Activated T-cell treated with anti-CD3 and anti-CD28 coated beads for 24 hours (primary cell): ENCODE data around the gene GGACT.

Experiments used
- DNase-seq: peaks from one replicate; pipeline ENCODE4 v3.0.0-alpha.2; 2020; ENCODE audit warnings: low read depth

GGACT gene

DNA sequence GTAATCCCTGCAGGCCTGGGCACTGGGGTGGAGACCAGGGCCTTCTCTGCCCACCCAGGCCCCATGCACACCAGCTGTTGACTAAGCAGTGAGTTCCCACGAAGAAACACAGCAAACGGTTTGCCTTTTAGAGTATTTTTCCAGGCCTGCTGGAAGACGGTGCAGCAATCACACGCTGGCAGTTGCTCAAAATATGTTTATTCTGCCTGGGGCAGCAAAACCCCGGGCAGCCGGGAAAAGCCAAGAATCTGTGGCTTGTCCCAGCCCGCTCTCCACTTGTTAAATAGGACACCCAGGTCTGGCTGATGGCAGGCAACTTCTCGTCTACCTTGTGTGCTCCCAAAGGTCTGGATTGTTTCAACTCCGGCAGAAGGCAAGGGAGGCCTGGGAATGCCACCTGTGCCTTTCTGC lies 40.8 kb downstream of the GGACT start:
- no peak for DNase-seq

GRCh38 chr13:100546713-100547405 lies 41.7 kb downstream of the GGACT start:
- no peak for DNase-seq

- no peak for DNase-seq
These were observed 42.9 kb downstream of the GGACT start for GRCh38 chr13:100545684-100546061.

- no peak for DNase-seq
These were observed 43.5 kb downstream of the GGACT start for GRCh38 chr13:100544866-100545683.

GRCh38 chr13:100543872-100544602 lies 44.6 kb downstream of the GGACT start:
- DNase-seq = no peak

DNA sequence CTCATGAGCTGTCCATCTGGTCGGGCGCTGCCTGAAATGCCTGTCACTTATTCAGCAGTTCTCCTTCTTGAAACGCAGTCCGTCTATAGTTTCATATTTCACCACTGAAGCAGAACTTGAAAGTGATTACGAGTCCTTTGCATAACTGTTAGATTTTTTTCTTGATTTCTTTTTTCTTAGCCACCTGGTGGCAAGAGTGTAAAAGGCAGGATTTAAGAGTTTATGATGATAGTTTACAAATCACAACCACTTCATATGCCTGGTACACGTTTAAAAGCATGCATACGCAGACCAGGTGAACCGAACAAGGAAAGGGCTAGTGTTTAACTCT lies 45.8 kb downstream of the GGACT start:
- no peak for DNase-seq

- no peak for DNase-seq
These were observed 46.4 kb downstream of the GGACT start for GRCh38 chr13:100541897-100542825.

- no peak for DNase-seq
These were observed 48.0 kb downstream of the GGACT start for GRCh38 chr13:100540621-100541020.

DNA sequence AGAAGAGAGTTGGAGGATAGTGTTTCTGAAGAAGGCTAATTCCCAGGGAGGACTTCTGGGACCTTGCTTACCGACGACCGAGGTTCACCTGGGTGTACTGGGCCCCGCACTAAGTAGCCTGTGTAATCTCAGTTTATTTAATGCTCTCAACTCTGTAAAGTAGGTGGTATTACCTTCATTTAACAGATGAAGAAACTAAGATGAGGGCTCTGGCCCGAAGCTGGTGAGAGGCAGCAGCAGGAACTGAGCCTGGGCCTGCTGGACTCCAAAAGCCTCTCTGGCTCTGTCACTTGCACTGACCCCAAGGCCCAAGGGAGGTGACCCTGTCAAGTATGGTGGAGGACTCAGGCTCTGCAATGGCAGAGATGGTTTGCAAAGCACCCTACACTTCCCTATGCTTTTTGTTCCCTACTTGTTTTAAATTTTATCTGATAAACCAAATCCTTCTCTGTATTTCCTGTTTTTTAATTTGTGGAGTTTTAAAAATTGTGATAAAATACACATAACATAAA lies 50.6 kb downstream of the GGACT start:
- no peak for DNase-seq

DNA sequence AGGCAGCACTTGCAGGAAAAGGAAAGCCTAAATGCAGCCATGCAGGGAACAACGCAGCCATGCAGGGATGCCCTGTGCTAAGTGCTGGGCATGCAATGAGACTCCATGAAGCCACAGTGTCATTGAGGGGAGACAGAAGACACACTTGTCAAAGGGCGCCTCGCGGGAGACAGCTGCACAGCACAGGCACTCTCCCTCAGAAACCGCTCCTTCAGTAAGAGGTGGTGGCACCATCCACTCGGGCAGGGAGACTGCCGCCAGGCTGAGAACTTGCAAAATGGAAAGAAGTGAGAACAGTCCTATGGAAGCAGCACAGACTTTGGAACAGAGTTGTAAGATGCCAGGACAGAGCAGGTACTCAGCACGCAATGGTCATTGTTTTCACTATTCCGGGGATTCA lies 51.1 kb downstream of the GGACT start:
- DNase-seq = no peak

- no peak for DNase-seq
These were observed 51.9 kb downstream of the GGACT start for GRCh38 chr13:100536643-100537180.

DNA sequence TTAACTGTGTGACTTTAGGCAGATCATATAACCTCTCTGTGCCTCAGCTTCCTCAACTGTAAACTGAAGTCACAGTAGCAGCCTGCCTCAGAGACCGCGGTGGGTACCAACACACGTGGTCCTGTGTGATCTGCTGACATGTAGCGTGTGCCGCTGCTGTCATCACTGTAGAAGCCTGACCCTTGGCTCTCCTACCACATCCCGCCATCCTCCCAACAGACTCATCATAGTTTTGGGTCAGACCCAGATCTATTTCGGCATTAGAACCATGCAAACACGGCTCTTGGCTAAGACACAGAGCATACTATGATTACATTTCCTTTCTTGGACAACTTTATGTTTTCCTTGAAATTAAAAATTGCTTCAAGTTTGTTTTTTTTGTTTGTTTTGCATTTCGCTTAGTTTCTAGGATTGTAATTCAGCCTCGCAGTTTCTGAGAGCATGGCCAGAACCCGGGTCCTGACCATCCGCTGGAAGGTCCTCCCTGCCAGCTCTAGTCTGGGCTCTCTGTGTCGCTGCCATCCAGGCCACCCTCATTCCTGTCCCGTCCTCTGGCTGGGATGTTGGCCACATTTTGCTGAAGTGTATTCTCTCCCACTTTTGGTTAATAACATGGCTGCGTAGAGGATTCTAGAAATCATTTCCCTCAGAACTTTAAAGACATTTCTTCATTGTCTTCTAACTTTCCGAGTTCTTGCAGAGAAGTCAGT lies 53.0 kb downstream of the GGACT start:
- no peak for DNase-seq

GRCh38 chr13:100534911-100535310 lies 53.7 kb downstream of the GGACT start:
- no peak for DNase-seq

- DNase-seq = no peak
These were observed 54.3 kb downstream of the GGACT start for GRCh38 chr13:100534147-100534843.

GRCh38 chr13:100533588-100534041 lies 55.0 kb downstream of the GGACT start:
- no peak for DNase-seq

DNA sequence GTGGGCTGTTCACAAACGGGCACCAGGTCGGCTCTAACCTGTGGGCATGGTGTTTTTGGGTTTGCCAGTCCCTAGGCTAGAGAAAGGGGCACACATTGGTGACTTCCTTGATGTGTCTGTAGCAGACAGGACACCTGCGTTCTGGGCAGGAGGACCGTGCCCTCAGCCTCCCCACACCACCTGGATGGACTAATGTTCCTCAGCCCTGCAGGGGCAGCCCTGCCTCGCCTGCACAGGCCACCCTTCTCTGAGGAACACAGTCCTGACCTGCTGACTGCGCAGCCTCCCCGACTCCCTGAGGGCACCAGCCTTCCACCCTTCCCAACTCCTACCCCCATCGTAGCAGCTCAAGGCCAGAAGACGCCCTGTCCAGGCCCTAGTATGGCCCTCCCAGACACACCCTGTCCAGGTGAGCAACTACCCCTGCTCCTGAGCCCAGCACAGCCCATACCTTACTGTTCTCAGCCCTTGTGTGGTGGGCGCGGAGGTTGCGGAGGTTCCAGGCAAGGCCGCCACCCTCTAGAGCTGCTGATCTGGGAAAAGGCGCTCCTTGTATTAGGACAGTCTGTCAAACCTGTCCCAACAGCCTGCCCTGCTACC lies 55.7 kb downstream of the GGACT start:
- DNase-seq = no peak

DNA sequence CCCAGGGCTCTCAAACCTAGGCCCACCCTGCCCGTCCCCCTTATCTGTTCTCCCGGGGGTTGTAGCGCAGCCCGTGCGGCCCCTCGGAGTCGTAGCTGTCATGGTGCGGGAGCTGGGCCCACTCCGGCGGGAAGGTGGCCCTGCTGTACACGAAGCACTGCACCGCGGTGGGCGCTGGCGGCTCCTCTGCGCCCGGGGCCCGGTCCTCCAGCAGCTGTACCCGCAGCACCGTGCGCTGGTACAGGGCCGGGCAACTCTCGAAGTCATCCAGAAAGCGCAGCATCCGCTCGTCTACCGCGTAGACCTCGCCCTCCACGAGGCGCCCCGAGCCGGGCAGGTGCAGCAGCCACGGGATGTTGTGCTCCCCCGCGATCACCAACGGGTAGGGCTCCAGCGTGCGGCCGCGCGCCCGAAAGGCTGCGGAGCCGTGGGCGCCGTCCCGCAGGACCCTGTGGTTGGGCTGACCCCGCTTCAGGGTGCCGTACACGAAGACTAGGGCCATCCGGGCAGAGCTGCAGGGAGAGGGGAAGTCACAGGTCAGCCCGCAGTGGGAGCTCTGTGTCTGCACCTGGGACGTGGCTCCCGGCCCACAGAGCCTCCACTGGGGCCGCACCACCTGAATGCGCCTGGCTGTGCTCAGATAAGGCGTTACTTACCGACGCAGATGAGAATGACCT lies 56.4 kb downstream of the GGACT start:
- no peak for DNase-seq

DNA sequence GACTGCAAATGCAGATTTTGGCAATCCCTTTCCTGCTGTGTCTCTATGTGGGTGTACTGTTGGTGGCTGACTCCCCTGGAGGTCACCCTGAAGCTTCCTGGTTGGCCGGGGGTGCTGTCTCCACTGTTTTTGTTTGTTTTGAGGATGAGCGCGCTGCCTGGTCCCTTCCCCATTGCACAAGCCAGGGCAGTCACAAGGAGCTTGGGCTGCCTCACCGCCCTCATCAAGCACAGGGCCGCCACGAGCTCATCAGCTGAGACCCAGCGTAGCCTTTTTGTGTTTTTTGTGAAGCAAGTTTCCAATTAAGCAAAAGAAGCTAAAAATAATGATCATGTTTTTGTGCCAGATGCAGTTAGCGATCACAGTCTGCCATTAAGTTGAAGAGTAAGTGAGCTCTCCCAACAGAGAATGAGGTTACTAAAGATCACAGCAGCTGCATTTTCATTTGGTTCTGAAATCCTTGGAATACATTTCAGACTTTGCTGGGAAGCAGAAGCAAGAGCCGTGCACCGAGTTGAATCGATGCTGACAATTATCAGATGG lies 57.8 kb downstream of the GGACT start:
- no peak for DNase-seq
